NCI-H2107 treated with DMSO at 0.1 percent for 48 hours (cell line): ENCODE data around the gene DHX36.

Experiments
- DNase-seq: peaks from one replicate; lab custom pipeline; 2025; ENCODE audit not compliant: unreplicated experiment; lab: John Stamatoyannopoulos, UW

DHX36 gene

DNA sequence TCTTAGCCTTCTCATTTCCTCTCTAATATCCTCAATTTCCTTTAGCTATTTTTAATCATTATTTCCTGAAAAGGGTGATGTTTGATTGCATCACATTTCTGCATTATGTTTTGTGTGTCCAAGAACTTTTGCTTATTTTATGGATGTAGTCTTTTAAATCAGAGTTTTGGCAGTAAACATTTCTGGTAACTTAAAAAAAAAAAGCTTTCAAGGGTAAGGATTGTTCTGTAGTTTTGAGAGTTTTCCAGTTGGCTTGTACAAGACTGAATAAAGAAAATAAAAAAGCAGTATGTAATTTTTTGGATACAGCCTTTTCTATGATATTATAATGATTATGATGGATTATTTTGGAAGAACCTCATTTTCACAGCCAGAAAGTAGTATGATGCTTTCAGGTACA, 99.4 kb downstream of the DHX36 start:
- no peak for DNase-seq

DNA sequence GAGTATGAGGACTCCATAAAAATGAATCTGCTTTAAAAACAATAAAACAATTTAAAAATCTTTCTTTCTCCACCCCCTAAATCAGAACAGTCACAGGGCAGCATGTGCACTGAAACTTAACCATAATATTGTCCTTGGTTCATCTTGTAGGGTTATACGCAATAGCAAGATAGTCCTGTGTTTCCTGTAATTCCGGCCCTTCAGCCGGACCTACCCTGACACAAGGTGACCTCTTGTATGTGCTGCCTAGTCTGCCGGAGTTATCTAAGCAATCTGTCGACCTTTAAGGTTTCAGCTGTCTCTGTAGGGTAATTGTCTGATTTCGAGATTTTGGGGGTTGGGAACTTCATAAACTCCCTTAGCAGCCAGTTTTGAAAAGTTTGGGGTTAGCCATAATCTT, 99.9 kb downstream of the DHX36 start:
- no peak for DNase-seq

DNA sequence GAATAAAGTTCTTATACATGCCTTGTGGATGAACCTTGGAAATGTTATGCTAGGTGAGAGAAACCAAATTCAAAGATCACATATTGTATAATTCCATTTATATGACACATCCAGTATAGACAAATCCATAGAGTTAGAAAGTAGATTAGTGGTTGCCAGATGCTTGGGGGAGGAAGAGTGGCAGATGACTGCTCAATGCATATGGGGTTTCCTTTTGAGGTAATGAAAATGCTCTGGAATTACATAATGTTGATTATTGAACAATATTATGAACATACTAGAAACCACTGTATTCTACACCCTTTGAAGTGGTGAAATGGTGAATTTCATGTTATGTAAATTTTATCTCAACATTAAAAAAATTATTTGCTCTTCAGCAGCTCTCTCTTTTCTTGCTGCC, 100.8 kb downstream of the DHX36 start:
- DNase-seq = no peak
